ENCODE data around the gene HSD17B3. TPM values are rescaled to one million over a fixed set of nuclear protein-coding genes. Genes with fewer than 3 reads are reported as not detected.
"Not testable (repeated sequence)": the region's sequence is repeated elsewhere in the genome, so short reads cannot be mapped to it uniquely, and the experiment has no call there.

Gene HSD17B3
- total RNA-seq, 1 donor from 2014 or later: 0.10 TPM

DNA sequence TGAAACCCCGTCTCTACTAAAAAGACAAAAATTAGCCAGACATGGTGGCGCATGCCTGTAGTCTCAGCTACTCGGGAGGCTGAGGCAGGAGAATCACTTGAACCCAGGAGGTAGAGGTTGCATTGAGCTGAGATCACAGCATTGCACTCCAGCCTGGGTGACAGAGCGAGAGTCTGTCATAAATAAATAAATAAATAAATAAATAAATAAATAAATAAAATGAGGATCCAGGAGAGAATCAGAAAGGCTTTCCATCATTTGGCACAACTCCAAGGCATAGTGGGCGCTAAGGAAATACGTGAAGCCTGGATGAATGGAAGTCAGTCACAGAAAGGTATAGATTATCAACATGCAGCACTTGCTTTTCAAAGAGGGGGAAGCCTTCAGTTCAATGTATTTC is 65.6 kb downstream of the HSD17B3 start:
- DNase-seq (ENCODE audit: low read depth): not testable (repeated sequence)

DNA sequence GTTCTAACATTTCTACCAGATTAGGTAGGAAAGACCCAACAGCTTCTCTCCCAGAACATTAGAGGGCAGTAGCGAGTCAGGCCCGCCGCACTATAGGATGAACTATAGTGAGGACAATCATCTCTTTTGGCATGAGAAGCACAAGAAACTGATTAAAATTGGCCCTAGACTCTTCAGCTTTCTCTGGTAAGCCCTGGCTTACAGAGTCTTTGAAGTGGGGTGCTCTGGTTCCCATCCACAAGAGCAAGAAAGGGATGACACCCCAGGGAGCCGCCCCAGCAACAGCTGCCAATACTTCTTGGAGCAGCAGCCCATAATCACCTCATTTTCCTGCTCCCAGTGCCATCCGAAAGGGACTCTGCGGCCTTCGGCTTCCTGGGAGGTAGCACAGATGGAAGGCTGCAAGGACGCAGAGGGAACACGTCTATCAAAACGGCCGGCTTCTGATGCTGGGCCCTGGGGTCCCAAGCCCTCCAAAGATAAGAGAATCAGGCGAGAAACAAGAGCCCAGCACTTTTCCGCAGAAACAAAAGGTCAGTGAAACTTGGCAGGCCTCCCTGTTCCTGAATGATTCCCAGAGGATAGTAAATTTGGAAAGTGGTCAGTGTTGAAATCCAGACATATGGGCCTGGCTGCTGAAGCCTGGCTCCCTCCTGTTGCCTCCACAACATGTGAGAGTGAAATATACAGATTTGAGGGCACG is 69.3 kb downstream of the HSD17B3 start:
- DNase-seq (ENCODE audit: low read depth): peak; percentile 20

DNA sequence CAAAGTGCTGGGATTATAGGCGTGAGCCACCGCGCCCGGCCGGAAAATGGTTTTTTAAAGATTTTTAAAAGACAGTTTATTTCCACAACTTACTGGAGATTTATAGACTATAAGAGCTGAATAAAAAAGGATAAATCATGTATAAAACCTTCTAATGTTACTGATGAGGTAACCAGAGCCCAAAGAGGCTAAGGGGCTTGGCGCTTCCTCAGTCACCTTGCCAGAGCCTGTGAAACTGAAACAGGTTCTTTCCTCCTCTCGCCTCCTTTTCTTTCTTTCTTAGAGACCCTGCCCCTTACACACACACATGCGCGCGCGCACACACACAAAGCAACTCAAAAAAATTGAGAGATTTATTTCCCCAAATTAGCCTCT is 69.8 kb downstream of the HSD17B3 start:
- no peak for DNase-seq (ENCODE audit: low read depth)

DNA sequence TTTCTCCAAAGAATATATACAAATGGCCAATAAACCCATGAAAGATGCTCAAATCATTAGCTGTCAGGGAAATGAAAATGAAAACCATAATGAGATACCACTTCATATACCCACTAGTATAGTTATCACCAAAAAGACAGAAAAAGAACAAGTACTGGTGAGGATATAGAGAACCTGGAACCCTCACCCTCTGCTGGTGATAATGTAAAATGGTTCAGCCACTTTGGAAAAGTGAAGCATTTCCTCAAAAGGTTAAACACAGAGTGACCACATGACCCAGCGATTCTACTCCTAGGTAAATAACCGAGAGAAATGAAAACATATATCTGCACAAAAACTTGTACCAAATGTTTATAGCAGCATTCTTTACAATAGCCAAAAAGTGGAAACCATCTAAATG is 72.0 kb downstream of the HSD17B3 start:
- no peak for DNase-seq (ENCODE audit: low read depth)

DNA sequence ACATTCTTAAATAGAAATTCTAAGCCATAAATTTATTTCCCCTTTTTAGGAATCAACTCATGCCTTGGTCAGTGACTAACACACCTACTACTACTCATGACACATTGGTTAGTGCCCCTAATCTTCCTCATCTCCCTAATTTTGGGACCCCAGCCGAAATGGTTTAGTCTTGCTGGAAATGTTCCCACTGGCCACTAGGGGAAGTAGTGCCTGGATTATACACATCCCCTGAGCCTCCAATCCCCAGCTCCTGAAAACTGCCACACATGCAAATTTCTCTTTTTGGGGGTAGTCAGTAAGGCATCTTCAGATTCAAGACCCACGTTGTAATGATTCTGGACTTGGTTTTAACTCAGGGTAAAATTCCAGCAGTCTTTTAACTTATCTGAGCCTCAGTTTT is 79.8 kb downstream of the HSD17B3 start:
- no peak for DNase-seq (ENCODE audit: low read depth)

DNA sequence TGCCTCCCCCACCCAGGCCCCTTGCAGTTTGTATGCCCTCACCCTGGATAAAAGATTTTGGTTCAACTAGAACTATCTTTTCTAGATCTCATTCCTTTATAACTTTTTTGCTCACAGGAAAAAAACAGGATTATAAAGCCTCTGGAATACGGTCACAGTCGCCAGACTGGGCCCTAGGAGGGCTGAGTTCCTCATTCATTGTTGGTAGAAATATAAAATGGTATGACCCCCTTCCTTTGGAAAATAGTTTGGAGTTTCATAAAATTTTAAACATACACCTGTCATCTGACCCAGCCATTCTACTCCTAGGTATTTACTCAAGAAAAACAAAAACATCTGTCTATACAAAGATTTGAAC is 82.1 kb downstream of the HSD17B3 start:
- DNase-seq (ENCODE audit: low read depth): no peak

DNA sequence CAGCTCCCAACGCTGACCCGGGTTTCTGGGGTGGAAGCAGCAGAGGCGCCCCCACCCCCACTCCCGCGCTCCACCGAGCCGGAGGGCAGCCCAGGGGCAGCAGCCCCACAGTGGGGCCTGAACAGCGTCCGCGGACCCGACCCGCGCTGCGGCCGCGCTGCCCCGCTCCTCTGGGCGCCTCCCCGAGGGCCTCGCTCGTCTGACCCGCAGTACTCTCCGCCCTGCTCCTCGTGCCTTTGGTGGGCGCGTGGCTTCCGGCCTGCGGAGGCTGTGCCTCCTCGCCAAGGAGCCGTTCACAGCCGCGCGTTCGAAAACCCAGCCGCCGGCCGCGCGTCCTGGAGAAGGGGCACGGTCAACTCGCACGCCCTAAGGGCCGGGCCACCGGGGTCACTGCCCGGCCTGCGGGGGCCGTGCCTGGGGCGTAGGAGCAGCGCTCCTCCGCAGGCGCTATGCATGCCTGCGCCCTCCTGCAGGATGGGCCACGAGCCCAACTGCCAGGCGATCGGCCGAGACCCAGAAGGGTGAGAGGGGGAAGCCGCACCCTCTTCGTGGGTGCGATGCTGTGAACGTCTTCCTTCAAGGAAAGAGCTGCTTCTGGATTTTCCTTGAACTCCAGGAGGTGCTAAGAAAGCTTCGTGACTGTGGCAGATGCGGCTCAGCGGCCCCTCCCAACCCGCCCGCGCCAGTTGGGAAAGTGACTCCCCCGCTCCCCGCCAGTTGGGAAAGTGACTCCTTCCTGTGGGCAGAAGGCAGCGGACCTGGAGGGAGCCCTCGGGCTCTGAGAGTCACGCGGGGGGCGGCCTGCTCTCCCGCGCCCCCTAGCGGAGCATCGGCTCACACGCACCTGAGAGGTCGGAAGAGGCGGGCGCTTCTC is 82.7 kb downstream of the HSD17B3 start:
- DNase-seq (ENCODE audit: low read depth): peak; percentile 33

DNA sequence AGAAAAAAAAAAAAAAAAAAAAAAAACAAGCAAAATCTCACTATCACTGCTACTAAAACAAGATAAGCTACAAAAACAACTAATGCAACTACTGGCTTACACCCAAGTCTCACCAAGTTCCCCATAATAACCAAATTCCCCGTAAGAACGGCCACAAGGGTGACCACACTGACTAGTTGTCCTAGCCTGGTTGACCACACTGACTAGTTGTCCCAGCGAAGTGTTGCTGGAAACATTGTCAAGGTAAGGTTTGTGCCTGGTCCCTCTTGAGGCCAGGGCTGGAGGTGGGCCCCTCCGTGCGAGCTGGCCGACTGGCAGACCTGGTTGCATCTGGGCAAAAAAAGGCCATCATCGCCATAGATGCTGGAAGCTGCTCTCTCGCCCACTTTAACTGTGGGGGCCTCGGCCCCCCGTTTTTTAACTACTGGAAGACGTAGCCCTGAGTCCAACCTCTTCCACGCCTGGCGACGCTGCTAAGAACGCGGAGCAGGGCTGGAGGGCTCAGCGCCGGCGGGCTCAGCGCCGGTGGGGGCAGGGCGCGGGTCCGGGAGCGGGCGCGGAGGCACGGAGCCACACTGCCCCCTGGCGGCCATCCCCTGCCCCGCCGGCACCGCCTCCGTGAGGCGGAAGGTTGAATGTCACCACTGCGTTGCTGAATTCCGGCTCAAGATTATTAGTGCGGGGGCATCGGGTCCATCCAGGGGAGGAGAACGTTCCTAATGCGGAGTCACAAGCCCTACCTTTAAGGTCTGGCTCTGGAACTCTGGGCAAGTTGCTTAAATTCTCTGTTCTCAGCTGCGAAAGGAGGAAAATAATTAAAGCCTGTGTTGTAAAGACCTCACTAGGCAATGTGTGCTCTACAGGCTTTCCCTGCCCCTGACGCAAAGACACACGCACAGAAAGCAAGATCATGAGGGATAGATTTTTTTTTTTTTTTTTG is 84.0 kb downstream of the HSD17B3 start:
- peak; percentile 44 for DNase-seq (ENCODE audit: low read depth)

DNA sequence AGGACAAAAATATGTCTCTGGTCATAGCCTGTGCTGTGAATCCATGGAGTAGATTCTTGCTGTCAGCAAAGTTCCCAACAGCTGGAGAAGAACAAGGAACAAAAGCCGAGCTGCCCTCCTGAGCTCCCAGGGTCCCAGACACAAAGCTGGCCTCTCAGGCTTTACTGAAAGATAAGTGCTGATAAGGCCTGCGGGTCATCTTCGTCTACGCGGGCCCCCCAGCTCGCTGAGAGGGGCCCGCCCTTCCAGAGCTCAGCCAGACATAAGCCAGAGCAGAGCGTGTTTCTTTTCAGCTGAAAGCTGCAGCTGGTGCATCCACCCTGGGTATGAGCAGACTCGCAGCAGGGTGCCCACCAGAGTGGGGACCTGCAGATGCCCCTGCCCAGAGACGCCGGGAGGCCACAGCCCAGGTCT is 84.7 kb downstream of the HSD17B3 start:
- DNase-seq (ENCODE audit: low read depth): no peak

DNA sequence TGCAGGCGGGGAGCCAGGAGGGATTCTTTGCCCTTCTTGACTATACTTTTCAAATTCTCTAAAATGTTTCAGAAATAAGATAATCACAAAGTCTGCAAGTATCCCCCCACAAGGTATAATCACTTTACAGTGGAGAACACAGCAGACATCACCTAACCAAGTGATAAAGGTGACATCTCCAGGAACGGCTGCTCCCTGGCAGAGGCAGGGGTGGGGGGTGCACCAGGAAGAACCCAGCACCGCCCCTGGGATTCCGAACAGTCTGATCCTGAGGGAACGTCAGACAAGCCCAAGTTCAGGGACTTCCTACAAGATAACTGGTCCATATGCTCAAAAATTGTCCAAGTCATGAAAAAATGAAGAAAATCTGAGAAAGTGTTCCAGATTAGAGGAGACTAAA is 85.4 kb downstream of the HSD17B3 start:
- DNase-seq (ENCODE audit: low read depth): no peak

DNA sequence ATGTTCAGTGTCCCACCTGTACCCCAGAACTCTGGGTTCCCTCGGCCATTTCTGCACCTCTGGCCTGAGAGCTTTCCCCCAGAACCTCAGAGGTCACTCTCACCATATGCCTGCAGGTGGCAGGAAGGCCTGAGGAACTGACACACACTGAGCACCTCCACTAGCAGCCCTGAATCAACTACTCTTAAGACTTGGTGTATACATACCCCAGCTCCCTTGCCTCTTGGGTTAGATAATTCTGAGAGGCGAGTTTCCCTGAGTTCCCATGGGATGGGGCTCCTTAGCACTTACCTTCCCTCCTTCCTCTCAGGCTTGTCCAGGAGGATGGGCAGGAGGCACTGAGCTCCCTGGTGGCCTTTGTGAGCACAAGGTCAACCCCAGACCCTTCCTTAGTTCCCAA is 86.1 kb downstream of the HSD17B3 start:
- DNase-seq (ENCODE audit: low read depth): no peak

DNA sequence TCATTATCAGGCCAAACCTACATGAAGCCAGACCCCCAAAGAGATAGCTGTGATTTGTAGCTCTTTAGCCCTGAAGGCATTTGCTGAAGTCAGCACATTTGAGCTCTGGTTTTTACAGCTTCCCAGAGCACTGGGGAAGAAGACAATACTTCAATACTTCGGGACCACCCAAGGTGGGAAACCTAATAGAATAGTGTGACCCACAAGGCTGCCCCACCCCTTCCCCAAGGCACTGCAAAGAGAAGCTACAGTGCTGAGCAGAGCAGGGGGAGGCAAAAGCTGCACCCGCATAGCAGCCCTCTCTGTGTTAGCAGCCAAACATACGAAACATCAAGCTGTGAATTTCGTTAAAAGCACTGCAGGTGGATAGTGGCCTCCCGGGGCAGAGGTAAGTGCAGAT is 87.3 kb downstream of the HSD17B3 start:
- DNase-seq (ENCODE audit: low read depth): no peak

DNA sequence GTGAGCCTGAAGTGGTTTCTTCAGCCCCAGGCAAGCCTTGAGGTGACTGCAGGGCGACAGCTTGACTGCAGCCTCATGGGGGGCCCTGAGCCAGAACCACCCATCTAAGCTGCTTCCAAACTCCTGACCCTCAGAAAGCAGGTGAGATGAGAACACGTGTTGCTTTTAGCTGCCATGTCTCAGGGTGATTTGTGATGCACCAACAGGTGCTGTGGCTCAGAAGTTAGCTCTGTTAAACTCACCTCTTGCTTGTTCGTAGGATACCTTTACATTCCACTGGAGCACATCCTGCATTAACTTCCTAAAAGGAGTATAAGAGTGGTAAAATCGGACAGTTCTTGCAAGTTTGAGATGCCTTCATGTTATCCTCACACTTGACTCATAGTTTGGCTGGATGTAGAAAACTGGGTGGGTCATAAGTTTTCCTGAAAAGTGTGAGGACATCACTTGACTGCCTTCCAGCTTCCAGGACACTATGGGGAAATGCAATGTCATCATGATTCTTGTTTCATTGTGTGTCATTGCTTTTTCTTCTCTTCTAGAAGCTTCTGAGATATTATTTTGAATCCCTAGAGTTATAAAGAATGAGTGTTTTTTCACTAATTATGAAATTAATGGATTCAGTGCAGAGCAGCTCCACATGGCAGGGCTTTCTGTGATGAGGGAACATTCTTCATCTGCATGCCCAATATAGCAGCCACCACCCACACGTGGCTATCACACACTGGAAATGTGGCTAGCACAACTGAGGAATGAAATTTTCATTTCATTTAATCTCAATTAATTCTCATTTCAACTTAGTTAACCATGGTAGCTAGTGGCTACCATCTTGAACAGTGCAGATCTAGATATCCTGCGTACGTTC is 92.3 kb downstream of the HSD17B3 start:
- DNase-seq (ENCODE audit: low read depth): peak; percentile 19

DNA sequence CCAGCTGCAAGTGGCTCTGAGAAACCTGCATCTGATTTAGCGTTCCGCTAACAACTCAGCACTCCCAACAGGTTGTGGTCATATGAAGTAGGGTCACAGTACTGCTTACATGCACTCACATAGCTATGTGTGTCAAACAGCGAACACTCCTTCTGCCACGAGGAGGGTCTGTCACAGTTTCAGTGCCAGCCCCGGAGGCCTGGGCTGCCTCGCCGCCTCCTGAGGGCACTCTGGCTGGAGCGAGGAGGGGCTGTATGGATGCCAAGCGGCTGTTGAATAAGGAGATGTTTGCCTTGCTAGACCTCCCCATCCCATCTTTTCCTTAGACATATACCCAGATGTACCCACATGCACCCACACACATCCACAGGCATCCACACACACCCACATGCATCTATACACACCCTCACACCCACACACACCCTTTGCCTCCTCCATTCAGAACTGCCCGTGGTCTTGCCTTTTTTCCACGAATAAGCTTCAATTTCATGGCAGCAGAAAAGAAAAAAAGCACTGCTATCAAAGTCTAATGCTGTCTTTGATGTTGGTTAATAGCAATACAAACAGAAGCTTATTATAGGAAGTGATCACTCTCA is 95.7 kb downstream of the HSD17B3 start:
- DNase-seq (ENCODE audit: low read depth): no peak

DNA sequence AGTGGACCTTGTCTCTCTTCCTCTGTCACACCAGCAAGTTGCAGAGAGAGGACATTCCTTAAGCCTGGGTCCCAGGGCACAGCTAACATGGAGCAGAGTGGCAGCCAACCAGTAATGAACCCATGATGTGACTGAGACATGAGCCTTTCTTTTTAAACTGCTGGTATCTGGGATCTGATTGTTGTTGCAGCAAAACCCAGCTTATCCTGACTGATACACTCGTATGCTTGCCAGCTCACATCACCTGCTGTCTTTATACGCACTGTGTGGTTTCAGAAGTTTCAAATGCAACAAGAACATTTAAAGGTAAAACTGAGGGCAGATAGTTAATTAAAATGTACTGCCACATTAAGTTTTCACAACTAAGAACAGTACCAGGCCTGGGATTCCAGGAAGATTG is 97.1 kb downstream of the HSD17B3 start:
- no peak for DNase-seq (ENCODE audit: low read depth)

DNA sequence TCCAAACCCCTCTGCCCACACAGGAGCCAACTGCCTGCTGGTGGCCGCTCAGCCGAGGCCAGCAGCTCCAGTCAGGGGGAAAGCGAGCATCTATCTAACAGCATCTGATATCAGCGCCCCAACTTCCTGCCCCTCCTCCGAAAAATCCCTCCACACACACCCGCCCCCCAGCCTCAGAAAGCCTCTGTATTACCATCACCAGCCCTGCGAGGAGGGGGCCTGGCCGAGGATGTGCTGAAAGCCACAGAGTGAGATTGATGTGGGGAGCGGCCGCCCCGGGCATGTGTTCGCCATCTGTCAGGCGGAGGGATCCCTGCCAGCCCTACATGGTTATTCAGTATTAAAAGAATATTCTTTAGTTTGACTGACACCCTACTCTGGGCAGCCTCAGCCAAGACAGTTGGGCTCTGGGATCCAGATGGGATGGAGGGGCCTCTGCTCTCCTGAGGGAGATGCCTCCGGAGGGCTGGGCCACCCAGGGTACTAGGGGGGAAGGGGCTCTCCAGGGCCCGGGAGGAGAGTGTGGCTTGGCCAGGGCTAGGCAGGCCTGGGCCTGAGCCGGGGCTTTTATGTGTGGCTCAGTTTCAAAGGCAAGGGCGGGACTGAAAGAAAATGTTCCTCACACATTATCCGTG is 98.0 kb downstream of the HSD17B3 start:
- no peak for DNase-seq (ENCODE audit: low read depth)

DNA sequence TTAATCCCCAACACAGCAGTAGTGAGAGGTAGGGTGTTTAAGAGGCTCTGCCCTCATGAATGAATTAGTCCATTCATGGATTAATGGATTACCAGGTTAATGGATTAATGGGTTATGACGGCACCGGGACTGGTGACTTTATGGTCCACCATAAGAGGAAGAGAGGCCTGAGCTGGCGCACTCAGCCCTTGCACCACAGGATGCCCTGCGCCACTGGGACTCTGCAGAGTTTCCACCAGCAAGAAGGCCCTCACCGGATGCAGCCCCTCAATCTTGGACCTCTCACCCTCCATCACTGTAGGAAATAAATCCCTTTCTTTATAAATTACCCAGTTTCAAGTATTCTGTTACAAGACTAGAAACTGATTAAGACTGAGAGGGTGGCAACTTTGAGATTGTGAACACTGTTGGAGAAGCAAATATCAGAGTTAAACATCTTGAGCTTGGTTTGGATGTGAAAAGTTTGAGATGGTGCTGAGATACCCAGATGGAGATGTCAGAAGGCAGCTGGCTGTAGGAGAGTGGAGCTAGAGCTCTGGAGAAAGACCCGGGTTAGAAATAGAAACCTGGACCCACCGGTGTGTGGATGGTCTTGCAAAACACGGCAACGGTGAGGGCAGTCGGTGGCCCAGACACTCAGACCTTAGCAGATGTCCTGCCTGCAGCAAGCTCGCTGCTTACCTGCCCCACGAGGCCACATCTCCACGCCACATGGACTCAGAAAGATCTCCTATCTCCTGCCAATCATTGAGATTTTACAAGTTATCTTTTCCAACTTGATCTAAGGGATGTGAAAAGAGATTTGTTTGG is 98.8 kb downstream of the HSD17B3 start:
- DNase-seq (ENCODE audit: low read depth): no peak

DNA sequence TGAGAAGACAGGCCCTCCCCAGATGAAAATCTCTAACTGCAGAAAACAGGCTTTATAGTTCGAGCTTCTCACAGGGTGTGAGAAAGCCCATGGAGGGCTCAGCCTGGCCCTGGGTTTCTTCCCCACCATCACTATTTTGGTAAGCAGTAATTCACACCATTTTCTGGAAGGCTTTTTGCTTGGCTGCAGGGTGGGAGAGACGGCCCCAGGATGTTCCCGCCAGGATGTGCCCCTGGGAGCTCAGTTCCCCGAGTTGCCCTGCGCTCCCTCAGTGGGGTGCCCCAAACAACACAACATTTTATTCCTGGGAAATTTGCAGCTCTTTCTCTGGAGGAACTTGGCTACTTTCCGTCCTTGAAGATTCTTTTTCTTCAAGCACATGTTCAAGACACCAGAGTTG is 100.8 kb downstream of the HSD17B3 start:
- DNase-seq (ENCODE audit: low read depth): no peak

DNA sequence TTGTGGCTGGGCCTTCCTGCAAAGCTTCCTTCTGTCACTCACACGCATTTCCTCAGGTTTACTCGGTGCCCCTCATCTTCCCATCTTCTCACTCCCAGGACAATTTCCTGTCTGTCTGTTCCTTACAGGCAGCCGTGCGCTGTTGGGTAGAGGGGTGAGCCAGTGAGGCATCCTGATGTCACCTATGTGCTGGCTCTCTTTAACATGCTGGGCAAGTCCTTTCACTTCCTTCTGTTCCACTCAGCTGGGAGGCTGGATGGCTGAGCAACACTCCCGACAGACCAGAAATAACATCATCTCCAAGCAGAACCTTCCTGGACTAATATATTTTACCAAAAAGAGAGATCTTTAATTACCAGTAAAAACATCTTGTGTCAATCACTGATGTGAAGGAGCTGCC is 103.0 kb downstream of the HSD17B3 start:
- no peak for DNase-seq (ENCODE audit: low read depth)

DNA sequence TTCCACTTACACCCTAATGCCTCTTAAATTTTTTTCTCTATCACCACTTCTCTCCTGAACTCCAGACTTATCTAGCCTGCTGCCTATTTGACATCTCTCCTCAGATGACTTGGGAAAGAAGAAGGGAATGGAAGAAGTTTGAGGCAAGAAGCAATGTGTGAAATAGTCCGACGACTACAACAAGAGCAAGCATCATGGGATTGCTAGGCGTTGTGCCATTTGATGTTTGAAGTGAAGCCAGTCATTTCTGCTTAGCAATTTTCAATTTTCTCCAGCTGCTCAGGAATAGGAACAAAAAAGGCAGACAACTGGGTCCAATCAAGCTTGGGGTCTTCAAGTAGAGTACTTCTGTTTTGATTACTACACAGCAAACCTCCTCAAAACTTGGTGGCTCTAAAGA is 106.4 kb downstream of the HSD17B3 start:
- no peak for DNase-seq (ENCODE audit: low read depth)

All from renal cortical epithelial cell (primary cell).